AG10803 (cell line): ENCODE measurements around the gene DCXR.

ENCODE experiments used
- DNase-seq: peaks from one replicate; pipeline ENCODE4 v3.0.0; 2010; ENCODE audit warnings: low read depth
- H3K4me3 ChIP-seq: 2 replicates; pipeline ENCODE4 v1.5.1; 2011; ENCODE audit warnings: mild to moderate bottlenecking, low read length, control low read depth
- TF ChIP-seq, protein P1 (sequence below): conservative IDR thresholded peaks from 2 replicates; pipeline ENCODE4 v1.5.1; 2011; ENCODE audit warnings: mild to moderate bottlenecking, low read length, control low read depth, inconsistent platforms

Gene DCXR

DNA sequence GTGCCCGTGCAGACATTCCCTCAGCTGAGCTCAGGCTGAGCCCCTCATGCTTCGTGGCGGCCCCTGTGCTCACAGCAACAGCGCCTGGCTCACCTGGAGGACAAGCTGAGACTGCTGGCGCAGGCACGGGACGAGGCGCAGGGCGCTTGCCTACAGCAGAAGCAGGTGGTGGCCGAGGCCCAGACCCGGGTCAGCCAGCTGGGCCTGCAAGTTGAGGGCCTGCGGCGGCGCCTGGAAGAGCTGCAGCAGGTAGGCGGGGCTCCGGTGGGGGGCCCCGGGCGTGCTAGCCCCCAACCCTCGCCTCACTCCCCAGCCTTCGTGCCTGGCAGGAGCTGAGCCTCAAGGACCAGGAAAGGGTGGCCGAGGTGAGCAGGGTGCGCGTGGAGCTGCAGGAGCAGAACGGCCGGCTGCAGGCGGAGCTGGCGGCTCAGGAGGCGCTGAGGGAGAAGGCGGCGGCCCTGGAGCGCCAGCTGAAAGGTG, 7.5 kb downstream of the DCXR start:
- no peak overlapping the region for H3K4me3 ChIP-seq
- TF ChIP-seq, protein P1, sequence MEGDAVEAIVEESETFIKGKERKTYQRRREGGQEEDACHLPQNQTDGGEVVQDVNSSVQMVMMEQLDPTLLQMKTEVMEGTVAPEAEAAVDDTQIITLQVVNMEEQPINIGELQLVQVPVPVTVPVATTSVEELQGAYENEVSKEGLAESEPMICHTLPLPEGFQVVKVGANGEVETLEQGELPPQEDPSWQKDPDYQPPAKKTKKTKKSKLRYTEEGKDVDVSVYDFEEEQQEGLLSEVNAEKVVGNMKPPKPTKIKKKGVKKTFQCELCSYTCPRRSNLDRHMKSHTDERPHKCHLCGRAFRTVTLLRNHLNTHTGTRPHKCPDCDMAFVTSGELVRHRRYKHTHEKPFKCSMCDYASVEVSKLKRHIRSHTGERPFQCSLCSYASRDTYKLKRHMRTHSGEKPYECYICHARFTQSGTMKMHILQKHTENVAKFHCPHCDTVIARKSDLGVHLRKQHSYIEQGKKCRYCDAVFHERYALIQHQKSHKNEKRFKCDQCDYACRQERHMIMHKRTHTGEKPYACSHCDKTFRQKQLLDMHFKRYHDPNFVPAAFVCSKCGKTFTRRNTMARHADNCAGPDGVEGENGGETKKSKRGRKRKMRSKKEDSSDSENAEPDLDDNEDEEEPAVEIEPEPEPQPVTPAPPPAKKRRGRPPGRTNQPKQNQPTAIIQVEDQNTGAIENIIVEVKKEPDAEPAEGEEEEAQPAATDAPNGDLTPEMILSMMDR, result no peak
- DNase-seq, result no peak

DNA sequence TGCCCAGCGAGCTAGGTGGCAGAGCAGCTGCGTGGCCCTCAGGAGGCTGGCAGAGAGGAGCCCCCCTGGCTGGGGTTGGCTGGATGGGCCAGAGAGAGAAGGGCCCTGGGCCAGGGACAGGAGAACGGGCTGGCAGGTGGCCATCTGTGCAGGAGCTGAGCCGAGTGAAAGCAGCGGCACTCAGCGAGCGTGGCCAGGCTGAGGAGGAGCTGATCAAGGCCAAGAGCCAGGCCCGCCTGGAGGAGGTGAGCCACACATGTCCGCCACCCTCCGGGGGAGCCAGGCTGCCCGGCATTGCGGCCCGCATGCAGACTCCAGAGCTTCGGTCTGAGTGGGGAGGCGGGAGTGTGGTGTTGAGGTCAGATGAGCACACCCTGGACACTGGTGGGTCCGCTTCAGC, 8.1 kb downstream of the DCXR start:
- DNase-seq, result no peak
- TF ChIP-seq, protein P1, result no peak
- H3K4me3 ChIP-seq, result no peak overlapping the region

DNA sequence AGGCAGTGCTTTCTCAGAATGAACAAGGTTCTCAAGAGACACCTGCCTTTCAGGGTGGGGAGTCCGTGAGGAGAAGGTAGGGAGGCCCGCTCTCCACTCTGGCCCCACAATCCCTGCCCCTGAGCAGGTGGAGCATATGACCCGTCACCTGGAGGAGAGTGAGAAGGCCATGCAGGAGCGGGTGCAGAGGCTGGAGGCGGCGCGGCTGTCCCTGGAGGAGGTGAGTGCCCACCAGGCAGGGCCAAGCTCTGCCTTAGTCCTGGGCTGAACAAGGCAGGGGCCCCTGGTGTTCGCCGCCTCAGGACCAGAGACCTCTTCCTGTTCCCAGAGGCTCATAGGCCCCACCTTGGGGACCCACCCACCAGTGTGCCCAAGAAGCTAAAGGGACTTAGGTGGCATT, 8.5 kb downstream of the DCXR start:
- H3K4me3 ChIP-seq, result no peak overlapping the region
- DNase-seq, result no peak
- TF ChIP-seq, protein P1, result no peak

DNA sequence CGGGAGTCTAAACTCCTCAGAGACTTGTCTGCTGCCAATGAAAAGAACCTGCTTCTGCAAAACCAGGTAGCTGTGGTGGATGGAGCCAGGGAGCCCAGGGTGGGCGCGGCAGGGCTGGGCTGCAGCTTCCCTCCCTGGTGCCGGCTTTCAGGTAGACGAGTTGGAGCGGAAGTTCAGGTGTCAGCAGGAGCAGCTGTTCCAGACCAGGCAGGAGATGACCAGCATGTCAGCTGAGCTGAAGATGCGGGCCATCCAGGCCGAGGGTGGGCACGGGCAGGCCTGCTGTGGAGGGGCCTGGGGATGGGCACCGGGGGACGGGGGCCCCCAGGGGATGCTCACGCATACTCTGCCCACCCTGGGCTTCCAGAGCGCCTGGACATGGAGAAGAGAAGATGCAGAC, 9.3 kb downstream of the DCXR start:
- DNase-seq, result no peak
- TF ChIP-seq, protein P1, result no peak
- H3K4me3 ChIP-seq, result no peak overlapping the region

DNA sequence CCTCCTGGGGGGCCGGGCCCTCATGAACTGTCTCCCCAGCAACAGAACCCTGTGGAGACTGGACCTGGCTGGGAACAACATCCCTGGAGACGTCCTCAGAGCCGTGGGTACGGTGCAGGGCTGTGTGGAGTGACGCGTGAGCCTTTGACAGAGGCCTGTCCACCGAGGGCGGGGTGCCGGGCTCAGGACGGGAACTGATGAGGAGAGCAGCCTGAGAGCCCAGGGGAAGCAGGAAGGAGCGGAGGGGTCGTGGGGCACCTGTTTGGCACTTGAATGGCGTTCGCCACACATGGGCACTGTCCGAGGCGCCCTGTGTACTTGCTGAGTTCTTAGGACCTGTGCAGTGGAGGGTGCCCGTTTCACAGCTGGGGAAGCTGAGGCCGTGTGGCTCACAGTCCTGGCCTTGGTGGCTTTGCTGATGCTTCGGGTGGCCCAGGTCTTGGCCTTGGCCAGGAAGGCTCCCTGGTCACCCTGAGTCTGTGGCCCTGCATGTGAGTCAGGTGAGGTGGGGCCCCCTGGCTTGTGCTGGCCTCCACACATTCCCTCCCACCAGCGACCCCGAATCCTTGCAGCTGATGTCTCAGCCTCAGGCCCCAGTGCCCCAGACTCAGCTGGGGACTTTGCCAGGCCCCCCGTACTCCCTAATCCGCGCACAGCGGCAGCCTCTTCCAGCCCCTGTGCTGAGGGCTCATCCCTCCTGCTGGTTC, 11.9 kb downstream of the DCXR start:
- no peak overlapping the region for H3K4me3 ChIP-seq
- no peak for DNase-seq
- TF ChIP-seq, protein P1, result no peak

DNA sequence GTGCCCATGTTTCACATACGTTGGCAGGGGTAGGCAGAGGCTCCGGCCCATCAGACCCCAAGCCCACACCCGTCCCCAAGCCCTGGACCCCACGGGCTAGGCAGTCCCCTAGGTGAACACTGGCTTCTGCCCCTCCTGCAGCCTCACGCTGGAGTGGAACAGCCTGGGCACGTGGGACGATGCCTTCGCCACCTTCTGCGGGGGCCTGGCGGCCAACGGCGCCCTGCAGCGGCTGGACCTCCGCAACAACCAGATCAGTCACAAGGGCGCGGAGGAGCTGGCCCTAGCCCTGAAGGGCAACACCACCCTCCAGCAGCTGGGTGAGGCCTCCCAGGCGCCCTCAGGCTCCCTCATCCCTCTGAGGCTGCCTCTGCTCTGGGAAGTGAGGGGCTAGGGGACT, 12.6 kb downstream of the DCXR start:
- no peak overlapping the region for H3K4me3 ChIP-seq
- DNase-seq, result no peak
- TF ChIP-seq, protein P1, result no peak

DNA sequence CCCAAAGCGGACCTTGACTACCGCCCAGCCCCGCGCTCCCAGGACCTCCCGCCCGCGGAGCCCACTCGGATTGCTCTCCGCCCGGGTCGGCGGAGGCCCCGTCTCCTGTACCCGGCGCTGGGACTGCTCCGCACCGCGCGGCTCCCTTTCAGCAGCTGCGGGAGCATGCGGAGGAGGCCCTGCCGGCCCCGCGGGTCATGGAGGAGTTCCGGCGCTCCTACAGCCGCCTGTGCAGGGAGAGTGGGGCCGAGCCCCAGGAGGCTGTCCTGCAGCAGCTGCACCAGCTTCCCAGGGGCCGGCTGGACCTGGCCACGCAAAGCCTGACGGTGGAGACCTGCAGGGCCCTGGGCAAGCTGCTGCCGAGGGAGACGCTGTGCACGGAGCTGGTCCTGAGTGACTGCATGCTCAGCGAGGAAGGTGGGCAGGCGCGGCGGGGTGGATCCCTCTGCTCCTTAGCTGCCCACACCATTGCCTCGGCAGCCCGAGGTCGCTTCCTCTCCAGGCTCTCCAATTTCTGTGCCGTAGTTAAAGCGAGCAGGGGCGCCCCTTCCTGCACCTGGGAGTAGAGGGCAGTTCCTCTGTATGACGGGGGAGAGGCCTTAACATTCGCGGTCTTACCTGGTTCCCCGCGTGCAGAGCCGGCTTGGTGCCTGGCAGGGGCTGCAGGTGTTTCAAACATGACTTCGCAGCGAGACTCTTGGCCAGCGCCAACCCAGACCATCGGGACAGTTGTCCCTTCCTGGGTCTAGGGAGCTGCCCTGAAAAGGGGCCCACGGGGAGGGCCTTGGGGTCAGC, 13.9 kb downstream of the DCXR start:
- no peak for DNase-seq
- H3K4me3 ChIP-seq, result peak overlapping the region; percentile 64
- TF ChIP-seq, protein P1, result no peak
